ENCODE data around the gene PSMB2.

Gene PSMB2

GRCh38 chr1:35570589-35571137 lies 70.7 kb downstream of the PSMB2 start:
- peaks cover 61% of the 10 kb centered on the region for H3K27me3 ChIP-seq (ENCODE audit: insufficient read depth, low read length)
- no peak overlapping the region for H3K4me3 ChIP-seq (ENCODE audit: low read length)

GRCh38 chr1:35569936-35570335 lies 71.4 kb downstream of the PSMB2 start:
- Histone ChIP-seq H3K4me1 (ENCODE audit: insufficient read depth, low read length) (no peaks in the 10 kb centered on the region), H3K4me3 (ENCODE audit: low read length) (no peak overlapping the region), H3K27ac (ENCODE audit: low read depth, low read length) (no peak overlapping the region), H3K27me3 (ENCODE audit: insufficient read depth, low read length) (peaks cover 54% of the 10 kb centered on the region), H3K9ac (ENCODE audit: low read depth, low read length) (no peak overlapping the region), H3K36me3 (ENCODE audit: insufficient read depth, low read length) (peaks cover 12% of the 10 kb centered on the region), H3K9me3 (ENCODE audit: insufficient read depth, low read depth, low read length) (no peaks in the 10 kb centered on the region)
- 78% methylated on average over 1 of the region's 1 CpG for WGBS

More at GRCh38 chr1:35570589-35571137, 70.7 kb downstream of the PSMB2 start:
- H3K27ac ChIP-seq (ENCODE audit: low read depth, low read length), result no peak overlapping the region
- 89% methylated on average over 10 of the region's 10 CpGs for WGBS
- H3K9ac ChIP-seq (ENCODE audit: low read depth, low read length), result no peak overlapping the region
- H3K4me1 ChIP-seq (ENCODE audit: insufficient read depth, low read length), result no peaks in the 10 kb centered on the region
- H3K36me3 ChIP-seq (ENCODE audit: insufficient read depth, low read length), result peaks cover 8% of the 10 kb centered on the region
- H3K9me3 ChIP-seq (ENCODE audit: insufficient read depth, low read depth, low read length), result no peaks in the 10 kb centered on the region

GRCh38 chr1:35568975-35569395 lies 72.3 kb downstream of the PSMB2 start:
- Histone ChIP-seq H3K4me3 (ENCODE audit: low read length) (no peak overlapping the region), H3K36me3 (ENCODE audit: insufficient read depth, low read length) (peaks cover 19% of the 10 kb centered on the region), H3K27ac (ENCODE audit: low read depth, low read length) (no peak overlapping the region), H3K9ac (ENCODE audit: low read depth, low read length) (no peak overlapping the region), H3K27me3 (ENCODE audit: insufficient read depth, low read length) (peaks cover 44% of the 10 kb centered on the region), H3K4me1 (ENCODE audit: insufficient read depth, low read length) (no peaks in the 10 kb centered on the region), H3K9me3 (ENCODE audit: insufficient read depth, low read depth, low read length) (no peaks in the 10 kb centered on the region)
- WGBS, result 23% methylated on average over 4 of the region's 4 CpGs

GRCh38 chr1:35567947-35568558 lies 73.3 kb downstream of the PSMB2 start:
- H3K4me3 ChIP-seq (ENCODE audit: low read length), result no peak overlapping the region
- peaks cover 35% of the 10 kb centered on the region for H3K27me3 ChIP-seq (ENCODE audit: insufficient read depth, low read length)
- 59% methylated on average over 9 of the region's 9 CpGs for WGBS
- no peak overlapping the region for H3K9ac ChIP-seq (ENCODE audit: low read depth, low read length)
- no peaks in the 10 kb centered on the region for H3K9me3 ChIP-seq (ENCODE audit: insufficient read depth, low read depth, low read length)
- H3K27ac ChIP-seq (ENCODE audit: low read depth, low read length), result no peak overlapping the region
- no peaks in the 10 kb centered on the region for H3K4me1 ChIP-seq (ENCODE audit: insufficient read depth, low read length)
- peaks cover 26% of the 10 kb centered on the region for H3K36me3 ChIP-seq (ENCODE audit: insufficient read depth, low read length)

GRCh38 chr1:35565742-35566133 lies 75.6 kb downstream of the PSMB2 start:
- Histone ChIP-seq H3K9ac (ENCODE audit: low read depth, low read length) (no peak overlapping the region), H3K4me1 (ENCODE audit: insufficient read depth, low read length) (no peaks in the 10 kb centered on the region), H3K27me3 (ENCODE audit: insufficient read depth, low read length) (peaks cover 12% of the 10 kb centered on the region), H3K36me3 (ENCODE audit: insufficient read depth, low read length) (peaks cover 48% of the 10 kb centered on the region), H3K27ac (ENCODE audit: low read depth, low read length) (no peak overlapping the region), H3K9me3 (ENCODE audit: insufficient read depth, low read depth, low read length) (no peaks in the 10 kb centered on the region), H3K4me3 (ENCODE audit: low read length) (no peak overlapping the region)
- WGBS, result 92% methylated on average over 11 of the region's 11 CpGs

- H3K36me3 ChIP-seq (ENCODE audit: insufficient read depth, low read length), result peaks cover 55% of the 10 kb centered on the region
- H3K9ac ChIP-seq (ENCODE audit: low read depth, low read length), result no peak overlapping the region
- H3K4me1 ChIP-seq (ENCODE audit: insufficient read depth, low read length), result no peaks in the 10 kb centered on the region
- no peak overlapping the region for H3K27ac ChIP-seq (ENCODE audit: low read depth, low read length)
- 92% methylated on average over 28 of the region's 28 CpGs for WGBS
- H3K27me3 ChIP-seq (ENCODE audit: insufficient read depth, low read length), result peaks cover 6% of the 10 kb centered on the region
- no peaks in the 10 kb centered on the region for H3K9me3 ChIP-seq (ENCODE audit: insufficient read depth, low read depth, low read length)
- H3K4me3 ChIP-seq (ENCODE audit: low read length), result no peak overlapping the region
Measured at GRCh38 chr1:35564884-35565741, 76.2 kb downstream of the PSMB2 start.

- Histone ChIP-seq H3K4me3 (ENCODE audit: low read length) (no peak overlapping the region), H3K9ac (ENCODE audit: low read depth, low read length) (no peak overlapping the region), H3K9me3 (ENCODE audit: insufficient read depth, low read depth, low read length) (no peaks in the 10 kb centered on the region), H3K27ac (ENCODE audit: low read depth, low read length) (no peak overlapping the region), H3K27me3 (ENCODE audit: insufficient read depth, low read length) (no peaks in the 10 kb centered on the region; the same call in 1 of the 2 replicates), H3K36me3 (ENCODE audit: insufficient read depth, low read length) (peaks cover 59% of the 10 kb centered on the region), H3K4me1 (ENCODE audit: insufficient read depth, low read length) (no peaks in the 10 kb centered on the region)
- WGBS, result 80% methylated on average over 9 of the region's 9 CpGs
Measured at GRCh38 chr1:35564037-35564883, 77.1 kb downstream of the PSMB2 start.

- H3K4me1 ChIP-seq (ENCODE audit: insufficient read depth, low read length), result no peaks in the 10 kb centered on the region
- H3K9ac ChIP-seq (ENCODE audit: low read depth, low read length), result no peak overlapping the region
- H3K27ac ChIP-seq (ENCODE audit: low read depth, low read length), result no peak overlapping the region
- no peaks in the 10 kb centered on the region for H3K9me3 ChIP-seq (ENCODE audit: insufficient read depth, low read depth, low read length)
- H3K4me3 ChIP-seq (ENCODE audit: low read length), result no peak overlapping the region
- H3K36me3 ChIP-seq (ENCODE audit: insufficient read depth, low read length), result peaks cover 59% of the 10 kb centered on the region
- H3K27me3 ChIP-seq (ENCODE audit: insufficient read depth, low read length), result no peaks in the 10 kb centered on the region
- WGBS, result 88% methylated on average over 12 of the region's 12 CpGs
Measured at GRCh38 chr1:35563166-35563565, 78.2 kb downstream of the PSMB2 start.

GRCh38 chr1:35561972-35562680 lies 79.2 kb downstream of the PSMB2 start:
- Histone ChIP-seq H3K27ac (ENCODE audit: low read depth, low read length) (no peak overlapping the region), H3K9me3 (ENCODE audit: insufficient read depth, low read depth, low read length) (no peaks in the 10 kb centered on the region), H3K4me1 (ENCODE audit: insufficient read depth, low read length) (no peaks in the 10 kb centered on the region), H3K36me3 (ENCODE audit: insufficient read depth, low read length) (peaks cover 59% of the 10 kb centered on the region), H3K9ac (ENCODE audit: low read depth, low read length) (no peak overlapping the region), H3K27me3 (ENCODE audit: insufficient read depth, low read length) (no peaks in the 10 kb centered on the region), H3K4me3 (ENCODE audit: low read length) (no peak overlapping the region)
- 91% methylated on average over 15 of the region's 15 CpGs for WGBS

- no peaks in the 10 kb centered on the region for H3K27me3 ChIP-seq (ENCODE audit: insufficient read depth, low read length)
- H3K4me1 ChIP-seq (ENCODE audit: insufficient read depth, low read length), result peaks cover under 1% of the 10 kb centered on the region; the same call in 1 of the 2 replicates
- no peak overlapping the region for H3K27ac ChIP-seq (ENCODE audit: low read depth, low read length)
- 89% methylated on average over 11 of the region's 11 CpGs for WGBS
- H3K9ac ChIP-seq (ENCODE audit: low read depth, low read length), result no peak overlapping the region
- H3K36me3 ChIP-seq (ENCODE audit: insufficient read depth, low read length), result peaks cover 54% of the 10 kb centered on the region
- H3K4me3 ChIP-seq (ENCODE audit: low read length), result no peak overlapping the region
- H3K9me3 ChIP-seq (ENCODE audit: insufficient read depth, low read depth, low read length), result no peaks in the 10 kb centered on the region
Measured at GRCh38 chr1:35561297-35561971, 79.9 kb downstream of the PSMB2 start.

Measured in HUES64 (cell line).